ENCODE results near the gene OR10H4. TPM values are rescaled to one million over a fixed set of nuclear protein-coding genes. Genes with fewer than 3 reads are reported as not detected.

Gene OR10H4
- total and polyA plus RNA-seq, 2 of the 13 experiments (the other 11 are each of a cell fraction or from before 2014, with no cell fraction given), result not detected

DNA sequence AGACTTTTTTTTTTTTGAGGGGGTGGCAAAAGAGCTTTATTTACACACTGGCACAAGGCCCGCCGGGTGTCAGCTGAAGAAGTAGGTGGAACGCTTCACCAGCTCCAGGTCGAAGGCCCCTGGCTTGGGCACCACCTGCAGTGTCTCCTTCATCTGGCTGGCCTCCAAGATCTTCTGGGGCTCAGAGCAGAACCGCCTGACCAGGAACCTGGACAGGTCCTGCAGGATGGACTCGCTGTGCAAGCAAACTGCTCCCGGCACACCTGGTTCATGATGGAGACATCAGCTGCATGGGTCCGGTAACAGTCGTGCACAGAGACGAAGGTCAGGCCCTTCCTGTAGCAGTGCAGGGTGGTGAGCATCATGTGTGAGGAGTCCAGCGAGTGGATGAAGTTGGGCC lies 46.6 kb upstream of the OR10H4 start:
- FAIRE-seq (no peak), ATAC-seq (no peak), DNase-seq (ENCODE audit: low spot score) (no peak)
- no TSS peak for BruUV-seq (replicated peaks)
- in situ Hi-C loops (cut with HindIII; ENCODE audit: extremely low pct_ligation_motif_present, low pct_unique_long_range_greater_than_20kb), result no loop called here
- H3K36me3 ChIP-seq (replicated peaks in 1 of 2; ENCODE audit: control insufficient read depth in 1 of 2, insufficient read depth in 2 of 2, low read length in 2 of 2), result no peaks in the 10 kb centered on the region
- WGBS (ENCODE audit: low lambda C conversion rate), result 60% methylated on average over 11 of the region's 11 CpGs
- H3K9me3 ChIP-seq (ENCODE audit: low read length), result no peaks in the 10 kb centered on the region
- H4K20me1 ChIP-seq (ENCODE audit: insufficient read depth, low read length), result no peaks in the 10 kb centered on the region
- ChIA-PET POLR2A (no interaction called here), CTCF (ENCODE audit: low intra/inter-chr PET ratio, low total read pairs) (no interaction called here)
- peaks cover 10% of the 10 kb centered on the region for H3K4me1 ChIP-seq (ENCODE audit: insufficient read depth, low read length)
- intact Hi-C loops (cut with micrococcal nuclease; ENCODE audit: unreplicated experiment), result no loop called here
- H3K79me2 ChIP-seq (ENCODE audit: insufficient read depth, low read length), result no peaks in the 10 kb centered on the region
- no peaks in the 10 kb centered on the region for H3K27me3 ChIP-seq (ENCODE audit: control insufficient read depth in 1 of 2, insufficient read depth in 2 of 2, low read length in 2 of 2)
- H3K4me3 ChIP-seq (replicated peaks in 1 of 3; ENCODE audit: insufficient read depth in 1 of 3, low read depth in 2 of 3, low read length in 3 of 3), result no peak overlapping the region
- no peak overlapping the region for H3K4me2 ChIP-seq (ENCODE audit: low read depth, low read length)
- no peak overlapping the region for H3K9ac ChIP-seq (ENCODE audit: insufficient read depth, low read depth, low read length)
- no peak overlapping the region for H2AFZ ChIP-seq (ENCODE audit: low read length)
- no peak overlapping the region for H3K27ac ChIP-seq (ENCODE audit: extremely low read length, insufficient read depth, low read length)
- no peak for TF ChIP-seq ZNF589 (CRISPR knock-in tag; conservative IDR thresholded peaks at IDR 0.05)
- TF ChIP-seq MEIS1 (CRISPR knock-in tag; IDR thresholded peaks at IDR 0.05; ENCODE audit: borderline replicate concordance), result no peak
- TF ChIP-seq THAP11 (CRISPR knock-in tag; IDR thresholded peaks at IDR 0.05), result no peak
- TF ChIP-seq, protein P1, sequence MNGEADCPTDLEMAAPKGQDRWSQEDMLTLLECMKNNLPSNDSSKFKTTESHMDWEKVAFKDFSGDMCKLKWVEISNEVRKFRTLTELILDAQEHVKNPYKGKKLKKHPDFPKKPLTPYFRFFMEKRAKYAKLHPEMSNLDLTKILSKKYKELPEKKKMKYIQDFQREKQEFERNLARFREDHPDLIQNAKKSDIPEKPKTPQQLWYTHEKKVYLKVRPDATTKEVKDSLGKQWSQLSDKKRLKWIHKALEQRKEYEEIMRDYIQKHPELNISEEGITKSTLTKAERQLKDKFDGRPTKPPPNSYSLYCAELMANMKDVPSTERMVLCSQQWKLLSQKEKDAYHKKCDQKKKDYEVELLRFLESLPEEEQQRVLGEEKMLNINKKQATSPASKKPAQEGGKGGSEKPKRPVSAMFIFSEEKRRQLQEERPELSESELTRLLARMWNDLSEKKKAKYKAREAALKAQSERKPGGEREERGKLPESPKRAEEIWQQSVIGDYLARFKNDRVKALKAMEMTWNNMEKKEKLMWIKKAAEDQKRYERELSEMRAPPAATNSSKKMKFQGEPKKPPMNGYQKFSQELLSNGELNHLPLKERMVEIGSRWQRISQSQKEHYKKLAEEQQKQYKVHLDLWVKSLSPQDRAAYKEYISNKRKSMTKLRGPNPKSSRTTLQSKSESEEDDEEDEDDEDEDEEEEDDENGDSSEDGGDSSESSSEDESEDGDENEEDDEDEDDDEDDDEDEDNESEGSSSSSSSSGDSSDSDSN (CRISPR knock-in tag; IDR thresholded peaks at IDR 0.05), result no peak
- TF ChIP-seq, protein P2, sequence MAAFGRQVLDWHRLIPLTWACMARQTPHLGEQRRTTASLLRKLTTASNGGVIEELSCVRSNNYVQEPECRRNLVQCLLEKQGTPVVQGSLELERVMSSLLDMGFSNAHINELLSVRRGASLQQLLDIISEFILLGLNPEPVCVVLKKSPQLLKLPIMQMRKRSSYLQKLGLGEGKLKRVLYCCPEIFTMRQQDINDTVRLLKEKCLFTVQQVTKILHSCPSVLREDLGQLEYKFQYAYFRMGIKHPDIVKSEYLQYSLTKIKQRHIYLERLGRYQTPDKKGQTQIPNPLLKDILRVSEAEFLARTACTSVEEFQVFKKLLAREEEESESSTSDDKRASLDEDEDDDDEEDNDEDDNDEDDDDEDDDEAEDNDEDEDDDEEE (CRISPR knock-in tag; IDR thresholded peaks at IDR 0.05), result no peak
- TF ChIP-seq ZC3H4 (CRISPR knock-in tag; IDR thresholded peaks at IDR 0.05; ENCODE audit: borderline replicate concordance), result no peak
- no peak for TF ChIP-seq HIVEP1 (CRISPR knock-in tag; IDR thresholded peaks at IDR 0.05)
- TF ChIP-seq NFRKB (IDR thresholded peaks at IDR 0.05), result no peak
- TF ChIP-seq, protein P3, sequence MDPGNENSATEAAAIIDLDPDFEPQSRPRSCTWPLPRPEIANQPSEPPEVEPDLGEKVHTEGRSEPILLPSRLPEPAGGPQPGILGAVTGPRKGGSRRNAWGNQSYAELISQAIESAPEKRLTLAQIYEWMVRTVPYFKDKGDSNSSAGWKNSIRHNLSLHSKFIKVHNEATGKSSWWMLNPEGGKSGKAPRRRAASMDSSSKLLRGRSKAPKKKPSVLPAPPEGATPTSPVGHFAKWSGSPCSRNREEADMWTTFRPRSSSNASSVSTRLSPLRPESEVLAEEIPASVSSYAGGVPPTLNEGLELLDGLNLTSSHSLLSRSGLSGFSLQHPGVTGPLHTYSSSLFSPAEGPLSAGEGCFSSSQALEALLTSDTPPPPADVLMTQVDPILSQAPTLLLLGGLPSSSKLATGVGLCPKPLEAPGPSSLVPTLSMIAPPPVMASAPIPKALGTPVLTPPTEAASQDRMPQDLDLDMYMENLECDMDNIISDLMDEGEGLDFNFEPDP (CRISPR knock-in tag; conservative IDR thresholded peaks at IDR 0.05), result no peak
- TF ChIP-seq FOXJ3 (CRISPR knock-in tag; IDR thresholded peaks at IDR 0.05; ENCODE audit: borderline replicate concordance), result no peak
- TF ChIP-seq ZNF263 (CRISPR knock-in tag; IDR thresholded peaks at IDR 0.05), result no peak
- TF ChIP-seq, protein P4, sequence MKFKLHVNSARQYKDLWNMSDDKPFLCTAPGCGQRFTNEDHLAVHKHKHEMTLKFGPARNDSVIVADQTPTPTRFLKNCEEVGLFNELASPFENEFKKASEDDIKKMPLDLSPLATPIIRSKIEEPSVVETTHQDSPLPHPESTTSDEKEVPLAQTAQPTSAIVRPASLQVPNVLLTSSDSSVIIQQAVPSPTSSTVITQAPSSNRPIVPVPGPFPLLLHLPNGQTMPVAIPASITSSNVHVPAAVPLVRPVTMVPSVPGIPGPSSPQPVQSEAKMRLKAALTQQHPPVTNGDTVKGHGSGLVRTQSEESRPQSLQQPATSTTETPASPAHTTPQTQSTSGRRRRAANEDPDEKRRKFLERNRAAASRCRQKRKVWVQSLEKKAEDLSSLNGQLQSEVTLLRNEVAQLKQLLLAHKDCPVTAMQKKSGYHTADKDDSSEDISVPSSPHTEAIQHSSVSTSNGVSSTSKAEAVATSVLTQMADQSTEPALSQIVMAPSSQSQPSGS (CRISPR knock-in tag; IDR thresholded peaks at IDR 0.05), result no peak

Measured in HepG2 (cell line).